Right lobe of liver (tissue), 6 donors: ENCODE data around the gene BMPER. TPM values are rescaled to one million over a fixed set of nuclear protein-coding genes. Genes with fewer than 3 reads are reported as not detected.
A peak's percentile ranks its signal among the peaks of the same experiment; 100 is the strongest.

ENCODE experiments used
- ATAC-seq, 4 donors: fragments of 200-7000 bp; cut with Tn5 transposase; one replicate each; pipeline ENCODE4 v1.9.1; 2020; ENCODE audit warnings: mild to moderate bottlenecking in 4 of 4, moderate library complexity in 4 of 4
- DNase-seq, 3 donors: peaks; one replicate each; pipeline ENCODE4 v3.0.0-alpha.2; 2020
- H3K27ac ChIP-seq, 3 donors: fragments of 200-600 bp; one replicate each; pipeline ENCODE4 v1.8.0; 2022
- H3K27me3 ChIP-seq, 2 donors: fragments of 200-600 bp; one replicate each; pipeline ENCODE4 v1.8.0; 2022
- H3K36me3 ChIP-seq, 4 donors: fragments of 200-600 bp; sonication (generic) in 1 of 4; one replicate each; pipeline versions ENCODE4 v1.5.1 to v1.8.0; 2017 to 2022; ENCODE audit warnings: control low read depth in 1 of 4
- H3K4me1 ChIP-seq, 4 donors: fragments of 200-600 bp; sonication (generic) in 1 of 4; one replicate each; pipeline versions ENCODE4 v1.5.1 to v1.8.0; 2017 to 2022; ENCODE audit warnings: control low read depth in 1 of 4
- H3K4me3 ChIP-seq, 3 donors: fragments of 200-600 bp; one replicate each; pipeline ENCODE4 v1.8.0; 2022
- H3K9me3 ChIP-seq, 4 donors: fragments of 200-600 bp; sonication (generic) in 1 of 4; one replicate each; pipeline versions ENCODE4 v1.5.1 to v1.8.0; 2017 to 2022; ENCODE audit warnings: control low read depth in 1 of 4
- POLR2A ChIP-seq: fragments of 450-650 bp; IDR thresholded peaks from one replicate; pipeline ENCODE4 v1.6.1; 2017; ENCODE audit warnings: antibody characterized with exemption, mild to moderate bottlenecking
- WGBS: methylation state at CpG from one replicate; pipeline ENCODE4 v1.1.6; 2018; ENCODE audit warnings: low coverage, low lambda C conversion rate; ENCODE audit not compliant: insufficient coverage; ENCODE audit errors: missing lambda C conversion rate; 5-methylcytosine and 5-hydroxymethylcytosine counted together
- intact Hi-C, 2 donors: fragments of 100-400 bp; cut with DNase I; formaldehyde crosslinking; loops; one replicate each; pipeline versions ENCODE4 v1.11.2 to v1.14.1; 2022
- total RNA-seq, 6 experiments: library from RNA; depleted of rRNA in 2 of 6; stranded (reverse); fragments of >200 nt in 2 of 6; fragmentation: NEBNext Ultra II Directional in 3 of 6; extraction: Animal tissue kit (Norgen Biotek cat#: 25700) in 3 of 6; gene quantifications; one replicate each; pipeline versions ENCODE4 v1.1.0 to v1.2.4, GENCODE V29; 2016 to 2023
- TF ChIP-seq, protein P1 (sequence below), 4 donors: fragments of 200-600 bp in 3 of 4; fragments of 450-650 bp in 1 of 4; IDR thresholded peaks; one replicate each; pipeline versions ENCODE4 v1.5.1 to v1.8.0; 2016 to 2022; ENCODE audit warnings: antibody characterized with exemption in 4 of 4, mild to moderate bottlenecking in 2 of 4
- donor health status: DM: no; HTN: yes; CAD: no.
- donor health status: DM: no; HTN: no; CAD: no.
- donor health status: DM: no; HTN: no; CAD: no.
- donor health status: DM: no; HTN: yes; CAD: no.
- donor health status: DM: no; HTN: yes; CAD: no.

BMPER gene
- total RNA-seq, 6 experiments from 2014 or later = 5.8 to 17.1 (median 10.4) TPM

DNA sequence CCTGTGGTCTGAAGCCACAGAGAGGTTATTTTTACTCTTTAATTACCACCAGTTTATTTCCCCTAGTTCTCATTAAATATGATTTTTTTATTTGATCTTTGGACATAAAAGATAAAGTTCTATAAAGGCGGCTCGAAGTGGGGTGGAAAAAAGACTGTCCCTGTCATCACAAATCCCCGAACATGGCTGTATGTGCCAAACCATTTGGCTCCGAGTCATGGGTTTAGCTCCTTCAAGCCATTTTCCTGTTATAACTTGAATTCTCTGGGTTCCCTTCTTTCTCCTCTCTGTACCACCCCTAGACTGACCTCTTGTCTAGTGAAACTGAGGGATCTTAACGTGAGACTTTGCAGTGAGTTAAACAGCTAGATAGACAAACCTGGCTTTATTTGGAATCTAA, 181.6 kb downstream of the BMPER start:
- no peaks in the 10 kb centered on the region for H3K9me3 ChIP-seq
- intact Hi-C loops = no loop called here
- DNase-seq (no peak), ATAC-seq (no peak)
- H3K4me1 ChIP-seq = no peaks in the 10 kb centered on the region
- H3K36me3 ChIP-seq = no peaks in the 10 kb centered on the region
- 61% methylated on average over 5 of the region's 5 CpGs for WGBS
- no peak for TF ChIP-seq POLR2A
- TF ChIP-seq, protein P1, sequence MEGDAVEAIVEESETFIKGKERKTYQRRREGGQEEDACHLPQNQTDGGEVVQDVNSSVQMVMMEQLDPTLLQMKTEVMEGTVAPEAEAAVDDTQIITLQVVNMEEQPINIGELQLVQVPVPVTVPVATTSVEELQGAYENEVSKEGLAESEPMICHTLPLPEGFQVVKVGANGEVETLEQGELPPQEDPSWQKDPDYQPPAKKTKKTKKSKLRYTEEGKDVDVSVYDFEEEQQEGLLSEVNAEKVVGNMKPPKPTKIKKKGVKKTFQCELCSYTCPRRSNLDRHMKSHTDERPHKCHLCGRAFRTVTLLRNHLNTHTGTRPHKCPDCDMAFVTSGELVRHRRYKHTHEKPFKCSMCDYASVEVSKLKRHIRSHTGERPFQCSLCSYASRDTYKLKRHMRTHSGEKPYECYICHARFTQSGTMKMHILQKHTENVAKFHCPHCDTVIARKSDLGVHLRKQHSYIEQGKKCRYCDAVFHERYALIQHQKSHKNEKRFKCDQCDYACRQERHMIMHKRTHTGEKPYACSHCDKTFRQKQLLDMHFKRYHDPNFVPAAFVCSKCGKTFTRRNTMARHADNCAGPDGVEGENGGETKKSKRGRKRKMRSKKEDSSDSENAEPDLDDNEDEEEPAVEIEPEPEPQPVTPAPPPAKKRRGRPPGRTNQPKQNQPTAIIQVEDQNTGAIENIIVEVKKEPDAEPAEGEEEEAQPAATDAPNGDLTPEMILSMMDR (IDR thresholded peaks at IDR 0.05) = no peak
- no peak overlapping the region for H3K27ac ChIP-seq
- no peaks in the 10 kb centered on the region for H3K27me3 ChIP-seq
- H3K4me3 ChIP-seq = no peak overlapping the region

DNA sequence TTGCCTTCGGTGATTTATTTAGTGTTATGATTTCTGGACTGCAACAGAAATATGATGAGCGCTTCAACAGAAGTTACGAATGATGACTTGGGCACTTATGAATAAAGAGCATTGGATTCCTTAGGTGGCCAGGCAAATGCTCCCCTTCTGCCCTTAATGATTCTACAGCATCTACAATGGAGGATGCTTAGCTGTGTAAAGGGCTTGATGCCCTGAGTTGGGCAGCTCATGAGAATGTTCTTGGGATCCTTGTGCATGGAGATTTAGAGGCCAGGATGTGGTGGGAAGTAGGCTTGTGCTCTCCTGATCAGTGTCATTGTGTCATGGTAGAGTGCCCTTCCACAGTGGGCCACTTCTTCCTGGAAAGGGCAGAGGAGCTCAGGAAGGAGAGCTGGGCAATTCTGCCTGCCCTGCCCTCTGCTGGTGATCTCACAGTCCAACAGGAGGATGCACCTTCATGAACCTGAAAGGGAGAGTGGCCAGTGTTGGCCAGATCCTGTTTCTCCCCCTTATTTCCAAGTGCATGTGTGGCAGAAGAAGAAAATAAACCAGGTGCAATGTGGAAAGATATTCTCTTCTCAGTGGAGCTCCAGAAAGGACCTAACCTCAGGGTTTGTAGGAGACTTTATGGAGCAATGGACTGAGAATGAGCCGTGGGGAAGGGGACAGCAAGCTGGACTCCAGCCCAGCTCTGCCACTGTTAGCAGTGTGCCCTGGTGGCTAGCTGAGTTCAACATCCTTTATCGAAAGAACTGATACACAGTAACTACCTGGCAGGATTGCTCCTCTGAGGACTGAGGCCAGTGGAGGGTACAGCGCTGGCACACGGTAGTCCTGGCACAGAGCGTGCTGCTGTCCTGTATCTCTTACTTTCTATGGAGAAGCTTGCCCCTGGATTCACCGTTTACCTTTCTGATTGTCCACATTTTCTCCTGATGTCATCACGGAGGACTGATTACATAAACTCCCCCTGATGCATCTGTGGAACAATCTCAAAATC, 182.9 kb downstream of the BMPER start:
- peak; percentile 82 to 92 (median 84) for ATAC-seq
- peak in 1 of 3 donors; percentile 39 for DNase-seq

DNA sequence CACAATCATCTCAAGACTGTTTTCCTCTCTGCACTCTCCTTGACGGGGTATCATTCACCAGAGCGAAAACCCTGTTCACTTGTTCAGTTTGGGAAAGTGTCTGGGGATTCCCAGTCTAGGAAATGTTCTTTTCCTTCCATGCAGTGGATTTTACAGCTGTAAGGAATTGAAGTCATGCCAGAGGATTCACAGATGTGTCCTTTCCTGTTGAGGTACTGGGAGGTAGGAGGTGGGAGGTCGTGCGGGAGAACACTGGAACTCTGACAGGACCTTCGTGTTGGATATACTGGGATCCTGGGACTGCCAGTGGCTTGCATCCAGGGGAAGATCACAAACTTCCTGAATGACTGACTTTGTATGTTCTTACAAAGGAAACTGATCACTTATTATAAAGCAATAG, 185.5 kb downstream of the BMPER start:
- no peak for ATAC-seq
- DNase-seq = no peak
- 42% methylated on average over 5 of the region's 5 CpGs for WGBS
- no peaks in the 10 kb centered on the region for H3K9me3 ChIP-seq
- no peak overlapping the region for H3K27ac ChIP-seq
- H3K4me1 ChIP-seq = no peaks in the 10 kb centered on the region
- TF ChIP-seq, protein P1 (IDR thresholded peaks at IDR 0.05) = no peak
- TF ChIP-seq POLR2A = no peak
- H3K36me3 ChIP-seq = no peaks in the 10 kb centered on the region
- no peaks in the 10 kb centered on the region for H3K27me3 ChIP-seq
- intact Hi-C loops = no loop called here
- H3K4me3 ChIP-seq = no peak overlapping the region

More for the DNA sequence above, 182.9 kb downstream of the BMPER start:
- Histone ChIP-seq H3K4me3 (no peak overlapping the region), H3K36me3 (no peaks in the 10 kb centered on the region), H3K9me3 (no peaks in the 10 kb centered on the region), H3K27ac (no peak overlapping the region), H3K4me1 (no peaks in the 10 kb centered on the region), H3K27me3 (no peaks in the 10 kb centered on the region)
- intact Hi-C loops = no loop called here
- WGBS = 69% methylated on average over 8 of the region's 10 CpGs
- no peak for TF ChIP-seq POLR2A
- TF ChIP-seq, protein P1 (IDR thresholded peaks at IDR 0.05) = peak; percentile 49 to 61 (median 56)

DNA sequence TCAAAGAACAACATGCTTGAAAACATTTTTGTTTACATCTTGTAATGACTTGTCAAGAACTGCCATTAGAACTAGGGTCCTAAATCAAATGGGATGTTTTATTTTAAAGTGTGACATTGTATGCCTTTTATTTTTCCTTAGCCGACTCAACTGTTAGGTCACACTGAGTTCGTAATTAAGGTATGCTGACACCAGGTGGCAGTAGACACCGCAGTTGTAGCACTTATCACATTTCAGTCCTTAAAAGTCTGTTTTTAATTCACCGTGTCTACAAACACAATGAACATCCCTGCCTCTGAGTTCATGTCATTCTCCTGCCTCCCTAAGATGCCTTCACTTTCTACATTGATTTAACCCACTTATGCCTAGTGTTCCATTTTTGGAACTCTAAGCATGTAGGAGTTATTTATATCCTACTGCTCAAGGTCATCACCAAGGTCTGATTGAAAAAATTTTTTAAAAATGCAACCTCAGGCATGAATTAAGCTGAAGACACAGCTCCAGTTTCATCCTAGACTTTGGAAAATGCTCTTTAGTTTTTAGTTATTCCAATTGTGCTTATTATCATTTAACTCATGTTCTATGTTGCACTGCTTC, 186.1 kb downstream of the BMPER start:
- peak; percentile 67 to 83 (median 72) for ATAC-seq
- H3K9me3 ChIP-seq = no peaks in the 10 kb centered on the region
- TF ChIP-seq POLR2A = no peak
- TF ChIP-seq, protein P1 (IDR thresholded peaks at IDR 0.05) = peak; percentile 64 to 82 (median 68)
- no peak overlapping the region for H3K4me3 ChIP-seq
- no peaks in the 10 kb centered on the region for H3K36me3 ChIP-seq
- WGBS = 19% methylated on average over 4 of the region's 4 CpGs
- H3K27ac ChIP-seq = no peak overlapping the region
- intact Hi-C loops = no loop called here
- H3K27me3 ChIP-seq = no peaks in the 10 kb centered on the region
- H3K4me1 ChIP-seq = no peaks in the 10 kb centered on the region
- no peak for DNase-seq
